Measurements from ENCODE around the gene ASIC4.
A peak's percentile ranks its signal among the peaks of the same experiment; 100 is the strongest.

ASIC4 gene

DNA sequence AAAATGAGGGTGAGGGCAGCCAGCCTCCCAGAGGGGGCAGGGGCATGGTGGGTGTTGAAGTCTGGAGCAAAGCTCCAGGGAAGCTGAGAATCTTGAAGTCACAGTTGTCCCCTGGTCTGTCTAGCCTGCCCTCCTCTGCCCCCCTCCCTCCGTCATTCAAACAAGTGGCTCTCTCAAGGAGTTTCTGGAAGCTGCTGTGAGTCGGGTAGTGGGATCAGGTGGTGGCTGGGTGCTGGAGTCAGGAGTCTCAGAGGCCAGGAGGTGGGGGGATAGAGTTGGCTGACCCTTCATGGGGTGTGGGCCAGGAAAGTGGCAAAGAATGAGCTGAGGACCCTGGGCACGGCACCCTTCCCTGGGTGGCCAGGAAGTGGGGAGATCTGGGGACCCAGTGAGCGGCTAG lies 495 bp upstream of the ASIC4 start:
- no peak overlapping the region for H3K4me3 ChIP-seq (ENCODE audit: low read depth, low read length)

DNA sequence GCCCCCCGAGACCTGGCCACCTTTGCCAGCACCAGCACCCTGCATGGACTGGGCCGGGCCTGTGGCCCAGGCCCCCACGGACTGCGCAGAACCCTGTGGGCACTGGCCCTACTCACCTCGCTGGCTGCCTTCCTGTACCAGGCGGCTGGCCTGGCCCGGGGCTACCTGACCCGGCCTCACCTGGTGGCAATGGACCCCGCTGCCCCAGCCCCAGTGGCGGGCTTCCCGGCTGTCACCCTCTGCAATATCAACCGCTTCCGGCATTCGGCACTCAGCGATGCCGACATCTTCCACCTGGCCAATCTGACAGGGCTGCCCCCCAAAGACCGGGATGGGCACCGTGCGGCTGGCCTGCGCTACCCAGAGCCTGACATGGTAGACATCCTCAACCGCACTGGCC lies 554 bp downstream of the ASIC4 start:
- no peak overlapping the region for H3K4me3 ChIP-seq (ENCODE audit: low read depth, low read length)

DNA sequence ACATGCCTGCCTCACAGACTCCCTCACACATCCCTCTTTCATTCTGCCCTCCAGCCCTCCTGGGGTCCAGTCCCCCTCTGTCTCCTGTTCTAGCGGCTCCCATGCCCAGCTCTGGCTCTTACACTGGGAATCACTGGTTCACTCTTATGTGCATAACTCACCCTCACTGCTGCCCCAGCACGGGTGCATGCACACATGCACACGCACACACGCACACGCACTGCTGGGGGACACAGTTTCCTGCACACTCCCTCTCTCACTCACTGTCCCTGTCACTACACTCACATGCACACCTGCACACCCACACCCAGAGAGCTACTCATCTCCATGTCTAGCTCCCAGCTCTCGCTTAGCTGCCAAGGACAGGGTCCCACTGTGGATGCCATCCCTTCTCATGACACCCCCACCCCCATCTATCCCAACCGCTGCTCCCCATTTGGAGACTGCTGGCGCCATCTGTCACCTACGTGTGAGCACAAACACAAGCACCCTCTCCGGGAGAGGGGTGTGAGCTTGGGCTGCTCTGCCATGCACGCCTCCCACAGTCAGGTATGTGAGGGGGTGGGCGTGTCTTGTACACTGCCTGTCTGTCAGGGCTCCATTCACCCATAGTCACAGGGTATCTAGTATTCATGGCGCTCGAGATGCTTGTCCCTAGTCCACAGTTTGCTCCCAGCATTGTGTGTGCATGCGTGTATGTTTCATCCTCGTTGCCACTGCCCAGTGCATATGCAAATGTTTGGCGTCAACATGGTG lies 1.8 kb downstream of the ASIC4 start:
- H3K4me3 ChIP-seq (ENCODE audit: low read depth, low read length): no peak overlapping the region

GRCh38 chr2:219516888-219517287 lies 2.6 kb downstream of the ASIC4 start:
- H3K4me3 ChIP-seq (ENCODE audit: low read depth, low read length): no peak overlapping the region

GRCh38 chr2:219517954-219518778 lies 3.9 kb downstream of the ASIC4 start:
- H3K4me3 ChIP-seq (ENCODE audit: low read depth, low read length): no peak overlapping the region

GRCh38 chr2:219519526-219519916 lies 5.2 kb downstream of the ASIC4 start:
- H3K4me3 ChIP-seq (ENCODE audit: low read depth, low read length): no peak overlapping the region

- no peak overlapping the region for H3K4me3 ChIP-seq (ENCODE audit: low read depth, low read length)
These were observed 5.8 kb downstream of the ASIC4 start for GRCh38 chr2:219520079-219520478.

DNA sequence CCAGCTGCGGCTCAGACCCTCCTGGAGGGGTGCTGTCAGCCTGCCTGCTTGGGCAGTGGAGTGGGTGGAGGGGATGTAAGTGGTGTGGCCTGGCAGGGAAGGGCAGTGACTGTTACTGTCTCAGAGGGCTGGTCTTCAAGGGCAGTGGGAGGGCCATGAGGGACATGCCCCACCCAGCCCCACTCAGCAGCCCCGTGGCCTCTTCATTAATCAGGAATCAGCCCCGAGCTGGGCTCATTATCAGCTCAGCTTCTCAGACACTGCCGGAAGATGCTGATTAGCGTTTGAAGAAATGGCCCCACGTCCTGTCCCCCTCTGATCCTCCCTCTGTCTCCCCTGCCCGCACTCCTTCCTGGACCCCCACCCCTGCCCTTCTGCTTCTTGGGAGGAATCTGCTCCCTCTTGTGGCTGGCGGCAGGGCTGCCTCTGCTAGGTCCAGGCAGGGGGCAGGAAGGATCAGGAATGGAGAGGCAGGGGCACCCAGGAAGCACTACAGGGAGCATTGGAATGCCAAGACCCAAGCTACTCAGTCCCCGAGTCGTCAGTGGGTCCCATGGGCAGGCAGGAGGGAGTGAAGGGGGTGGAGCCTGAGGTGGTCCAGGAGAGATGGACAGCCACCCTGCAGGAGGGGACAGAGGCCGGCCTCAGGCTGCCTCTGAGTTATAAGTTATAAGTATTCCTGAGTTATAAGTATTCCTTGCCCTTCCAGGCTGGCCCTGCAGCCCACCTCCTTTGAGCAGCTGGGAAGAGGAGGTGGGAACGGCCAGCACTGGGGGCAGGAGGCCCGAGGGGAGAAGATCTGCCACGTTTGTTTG lies 7.0 kb downstream of the ASIC4 start:
- H3K4me3 ChIP-seq (ENCODE audit: low read depth, low read length): no peak overlapping the region

DNA sequence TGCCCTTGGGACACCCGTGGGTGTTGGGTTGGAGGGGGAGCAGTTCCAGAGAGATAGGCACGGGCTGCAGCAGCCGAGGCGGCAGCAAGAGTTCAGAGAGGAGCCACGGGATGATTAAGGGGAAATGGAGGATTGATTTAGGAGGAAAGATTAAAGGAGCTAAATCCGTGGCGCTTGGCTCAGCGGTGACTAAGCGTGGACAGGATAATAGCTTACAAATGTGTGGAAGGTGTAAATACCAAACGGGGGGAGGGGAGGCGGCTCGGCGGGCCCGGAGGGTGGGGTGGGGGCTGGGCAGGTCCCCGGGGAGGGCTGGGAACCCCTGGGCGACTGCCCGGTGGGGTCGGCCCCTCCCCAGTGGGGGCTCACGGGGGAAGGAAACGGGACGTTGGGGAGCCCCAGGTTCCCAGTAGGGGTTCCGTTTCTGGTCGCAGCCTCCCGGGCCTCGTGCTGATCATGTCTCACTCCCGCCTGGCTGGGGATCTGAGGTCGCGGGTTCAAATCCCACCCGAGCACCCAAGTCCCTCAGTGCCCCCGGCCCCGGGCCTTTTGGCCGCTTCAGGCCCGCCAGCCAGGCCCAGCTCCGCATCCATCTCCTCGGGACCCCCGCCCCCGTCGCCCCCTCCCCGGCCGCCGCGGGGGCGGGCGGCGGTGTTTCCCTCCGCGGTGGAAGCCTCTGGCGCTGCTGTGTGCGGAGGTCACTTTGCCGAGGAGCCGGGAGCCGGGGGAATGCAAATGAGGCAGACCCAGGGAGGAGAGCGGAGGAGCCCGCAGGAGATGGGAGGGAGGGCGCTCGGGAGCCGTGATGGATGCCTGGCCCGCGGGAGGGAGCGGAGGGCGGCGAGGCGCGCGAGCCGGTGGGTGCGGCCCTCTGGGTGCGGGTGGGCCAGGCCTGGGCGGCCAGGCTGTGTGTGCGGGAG lies 8.1 kb downstream of the ASIC4 start:
- peak overlapping the region; percentile 30 for H3K4me3 ChIP-seq (ENCODE audit: low read depth, low read length)

- H3K4me3 ChIP-seq (ENCODE audit: low read depth, low read length): peak overlapping the region; percentile 30
These were observed 8.9 kb downstream of the ASIC4 start for GRCh38 chr2:219523031-219523671.

DNA sequence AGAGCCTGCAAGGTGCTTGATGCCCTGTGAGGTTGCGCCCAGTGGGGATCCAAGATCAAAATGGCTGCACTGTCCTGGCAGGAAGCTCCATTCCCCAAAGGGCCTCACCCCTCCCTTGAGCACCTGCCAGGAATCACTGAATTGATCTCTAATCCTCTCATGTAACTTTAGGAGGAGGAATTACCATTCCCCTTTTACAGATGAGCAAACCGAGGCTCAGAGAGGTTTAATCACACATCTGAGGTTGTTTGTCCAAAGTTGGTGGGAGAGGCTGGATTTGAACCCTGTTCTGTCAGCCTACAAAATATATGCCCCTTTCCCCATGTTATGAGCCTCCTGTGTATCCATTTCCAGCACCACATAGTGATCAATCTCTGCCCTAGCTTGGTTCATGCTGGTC lies 10.5 kb downstream of the ASIC4 start:
- H3K4me3 ChIP-seq (ENCODE audit: low read depth, low read length): no peak overlapping the region

GRCh38 chr2:219525533-219526232 lies 11.4 kb downstream of the ASIC4 start:
- H3K4me3 ChIP-seq (ENCODE audit: low read depth, low read length): no peak overlapping the region

GRCh38 chr2:219526320-219527075 lies 12.2 kb downstream of the ASIC4 start:
- H3K4me3 ChIP-seq (ENCODE audit: low read depth, low read length): no peak overlapping the region

- no peak overlapping the region for H3K4me3 ChIP-seq (ENCODE audit: low read depth, low read length)
These were observed 12.8 kb downstream of the ASIC4 start for GRCh38 chr2:219527076-219527394.

- no peak overlapping the region for H3K4me3 ChIP-seq (ENCODE audit: low read depth, low read length)
These were observed 13.2 kb downstream of the ASIC4 start for GRCh38 chr2:219527472-219527871.

DNA sequence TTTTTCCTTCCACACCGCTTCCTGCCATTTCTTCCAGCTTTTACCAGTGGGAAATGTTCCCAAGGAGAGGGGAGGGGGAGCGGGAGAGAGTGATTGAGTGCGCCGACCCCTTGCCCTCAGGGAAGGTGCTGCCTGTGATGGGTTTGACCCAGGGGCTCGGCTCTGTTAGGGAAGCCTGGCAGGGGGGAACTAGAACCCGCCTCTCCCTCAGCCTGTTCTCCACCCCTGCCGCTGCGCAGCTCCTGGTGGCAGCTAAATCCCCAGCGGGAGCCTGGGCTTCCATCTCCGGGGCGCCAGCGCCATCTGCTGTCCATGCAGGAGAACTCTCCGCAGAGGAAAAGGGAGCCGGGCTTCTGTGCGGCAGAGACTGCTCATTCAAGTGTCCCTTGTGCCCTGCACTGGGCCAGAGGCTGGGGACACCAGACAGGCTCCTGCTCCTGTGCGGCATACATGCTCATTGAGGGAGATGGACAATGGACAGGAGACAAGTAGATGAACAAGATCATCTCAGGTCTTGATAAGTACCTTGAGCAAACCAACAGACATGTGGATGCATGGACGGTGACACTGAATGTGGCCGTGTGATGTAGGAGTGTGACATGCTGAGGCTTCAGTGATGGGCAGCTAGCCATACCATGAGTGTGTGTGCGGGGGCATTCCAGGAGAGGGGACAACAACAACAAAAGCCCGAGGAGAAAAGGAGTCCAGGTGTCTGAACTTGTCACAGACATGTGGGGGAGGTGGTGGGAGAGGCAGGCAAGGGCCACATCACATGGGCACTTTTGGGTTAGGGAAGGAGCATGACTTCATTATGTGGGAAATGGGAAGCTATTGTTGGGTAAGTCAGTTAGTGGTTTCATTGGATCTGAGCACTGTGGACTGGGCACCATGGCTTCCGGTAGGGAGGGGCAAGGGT lies 16.0 kb downstream of the ASIC4 start:
- H3K4me3 ChIP-seq (ENCODE audit: low read depth, low read length): no peak overlapping the region

DNA sequence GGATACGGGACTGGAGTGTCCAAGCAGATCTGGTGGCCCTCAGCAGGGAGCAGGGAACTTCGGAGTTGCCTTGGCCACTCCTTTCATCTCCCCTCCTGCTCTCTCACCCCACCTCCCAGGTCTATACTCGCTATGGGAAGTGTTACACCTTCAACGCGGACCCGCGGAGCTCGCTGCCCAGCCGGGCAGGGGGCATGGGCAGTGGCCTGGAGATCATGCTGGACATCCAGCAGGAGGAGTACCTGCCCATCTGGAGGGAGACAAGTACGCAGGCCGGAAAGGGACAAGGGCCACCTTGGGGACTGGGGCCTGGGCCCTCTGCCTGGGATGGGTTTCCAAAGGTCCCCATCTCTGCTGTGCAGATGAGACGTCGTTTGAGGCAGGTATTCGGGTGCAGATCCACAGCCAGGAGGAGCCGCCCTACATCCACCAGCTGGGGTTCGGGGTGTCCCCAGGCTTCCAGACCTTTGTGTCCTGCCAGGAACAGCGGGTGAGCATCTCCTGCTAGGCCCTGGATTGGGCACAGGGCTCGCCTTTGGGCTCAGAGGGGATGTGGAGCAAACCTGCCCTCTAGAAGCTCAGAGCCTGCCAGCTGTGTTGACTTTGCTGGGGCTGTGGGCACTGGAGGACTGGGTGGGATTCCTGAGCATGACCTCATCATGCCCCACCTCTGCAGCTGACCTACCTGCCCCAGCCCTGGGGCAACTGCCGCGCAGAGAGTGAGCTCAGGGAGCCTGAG lies 17.5 kb downstream of the ASIC4 start:
- H3K4me3 ChIP-seq (ENCODE audit: low read depth, low read length): no peak overlapping the region

Data from iPS-11a (cell line).